Measurements from ENCODE around the gene POLR1E.

The POLR1E gene, protein sequence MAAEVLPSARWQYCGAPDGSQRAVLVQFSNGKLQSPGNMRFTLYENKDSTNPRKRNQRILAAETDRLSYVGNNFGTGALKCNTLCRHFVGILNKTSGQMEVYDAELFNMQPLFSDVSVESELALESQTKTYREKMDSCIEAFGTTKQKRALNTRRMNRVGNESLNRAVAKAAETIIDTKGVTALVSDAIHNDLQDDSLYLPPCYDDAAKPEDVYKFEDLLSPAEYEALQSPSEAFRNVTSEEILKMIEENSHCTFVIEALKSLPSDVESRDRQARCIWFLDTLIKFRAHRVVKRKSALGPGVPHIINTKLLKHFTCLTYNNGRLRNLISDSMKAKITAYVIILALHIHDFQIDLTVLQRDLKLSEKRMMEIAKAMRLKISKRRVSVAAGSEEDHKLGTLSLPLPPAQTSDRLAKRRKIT

GRCh38 chr9:37485389-37486255, at the start of gene POLR1E:
Gene POLR1E (plus strand): TSS chr9:37485948. CDS start chr9:37486048, 100 bp downstream.
- DNase-seq (ENCODE audit: low spot score), result peak; percentile 96

- DNase-seq (ENCODE audit: low spot score), result no peak
Measured at GRCh38 chr9:37436540-37436939, 49.2 kb upstream of the POLR1E start.

- no peak for DNase-seq (ENCODE audit: low spot score)
Measured at GRCh38 chr9:37437010-37437409, 48.7 kb upstream of the POLR1E start.

DNA sequence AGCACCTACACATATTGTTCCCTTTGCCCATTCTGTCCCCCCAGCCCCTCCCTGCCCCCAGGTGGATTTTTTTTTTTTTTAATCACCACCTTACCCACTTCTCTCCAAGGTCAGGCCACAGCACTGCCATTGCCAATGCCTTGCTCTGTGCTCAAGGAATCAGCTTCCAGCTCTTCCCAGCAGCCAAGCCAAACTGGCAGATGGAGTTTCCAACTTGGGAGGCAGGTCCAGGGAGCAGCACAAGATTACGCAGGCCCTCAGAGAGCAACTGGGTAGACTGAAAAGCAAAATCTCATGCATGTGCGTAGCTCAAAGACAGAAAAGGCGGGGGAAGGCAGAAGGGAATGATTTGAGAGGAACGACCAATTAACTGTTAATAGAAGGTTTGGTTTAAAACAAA, 48.1 kb upstream of the POLR1E start:
- no peak for DNase-seq (ENCODE audit: low spot score)

GRCh38 chr9:37438359-37438758, 47.4 kb upstream of the POLR1E start:
- no peak for DNase-seq (ENCODE audit: low spot score)

- DNase-seq (ENCODE audit: low spot score), result no peak
Measured at GRCh38 chr9:37441776-37442370, 43.9 kb upstream of the POLR1E start.

DNA sequence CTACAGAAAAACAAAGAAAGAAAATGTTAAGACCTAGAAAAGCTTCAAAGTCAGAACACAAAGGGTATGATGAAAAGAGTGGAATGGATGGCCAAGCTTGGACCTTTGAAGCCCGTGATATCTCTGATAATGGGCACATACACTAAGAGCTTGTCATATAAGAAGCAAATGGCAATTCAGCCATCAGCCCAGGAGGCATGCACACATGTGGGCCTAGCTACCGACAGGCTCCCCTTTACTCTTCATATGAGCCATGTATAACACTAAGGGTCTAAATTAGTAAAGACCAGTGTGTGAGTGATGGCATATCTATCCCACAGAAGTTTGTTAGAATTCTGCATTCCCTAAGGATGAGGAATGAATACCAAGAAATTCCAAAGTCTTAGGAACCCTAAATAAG, 43.2 kb upstream of the POLR1E start:
- no peak for DNase-seq (ENCODE audit: low spot score)

GRCh38 chr9:37443566-37443965, 42.2 kb upstream of the POLR1E start:
- DNase-seq (ENCODE audit: low spot score), result no peak

- DNase-seq (ENCODE audit: low spot score), result no peak
Measured at GRCh38 chr9:37444890-37445289, 40.9 kb upstream of the POLR1E start.

DNA sequence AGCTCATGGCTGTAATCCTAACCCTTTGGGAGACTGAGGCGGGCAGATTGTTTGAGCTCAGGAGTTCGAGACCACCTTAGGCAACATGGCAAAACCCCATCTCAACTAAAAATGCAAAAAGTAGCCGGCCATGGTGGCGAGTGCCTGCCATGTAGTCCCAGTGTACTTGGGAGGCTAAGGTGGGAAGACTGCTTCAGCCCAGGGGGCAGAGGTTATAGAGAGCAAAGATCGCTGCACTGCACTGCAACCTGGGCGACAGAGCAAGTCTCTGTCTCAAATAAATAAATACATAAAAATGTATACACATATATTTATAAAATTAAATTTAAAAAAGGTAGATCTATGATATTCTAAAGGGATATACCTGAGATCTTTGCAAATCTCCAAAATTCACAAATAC, 39.9 kb upstream of the POLR1E start:
- no peak for DNase-seq (ENCODE audit: low spot score)

- no peak for DNase-seq (ENCODE audit: low spot score)
Measured at GRCh38 chr9:37446401-37446800, 39.3 kb upstream of the POLR1E start.

GRCh38 chr9:37447111-37447510, 38.6 kb upstream of the POLR1E start:
- DNase-seq (ENCODE audit: low spot score), result no peak

- no peak for DNase-seq (ENCODE audit: low spot score)
Measured at GRCh38 chr9:37449862-37450632, 35.7 kb upstream of the POLR1E start.

DNA sequence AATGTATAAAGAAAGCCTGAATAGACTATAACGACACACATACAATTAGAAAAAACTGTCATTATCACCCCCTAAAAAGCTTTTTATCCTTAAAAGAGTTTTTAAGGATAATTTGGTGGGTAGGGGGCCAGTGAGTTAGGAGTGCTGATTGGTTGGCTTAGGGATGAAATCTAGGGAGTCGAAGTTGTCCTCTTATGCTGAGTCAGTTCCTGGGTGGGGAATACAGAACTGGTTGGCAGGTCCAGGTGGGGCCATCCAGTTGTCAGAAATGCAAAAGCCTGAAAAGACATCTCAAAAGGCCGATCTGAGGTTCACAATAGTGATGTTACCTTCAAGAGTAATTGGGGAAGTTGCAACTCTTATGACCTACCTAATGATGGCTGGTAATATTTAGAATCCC, 34.1 kb upstream of the POLR1E start:
- DNase-seq (ENCODE audit: low spot score), result no peak

- no peak for DNase-seq (ENCODE audit: low spot score)
Measured at GRCh38 chr9:37452611-37453010, 33.1 kb upstream of the POLR1E start.

DNA sequence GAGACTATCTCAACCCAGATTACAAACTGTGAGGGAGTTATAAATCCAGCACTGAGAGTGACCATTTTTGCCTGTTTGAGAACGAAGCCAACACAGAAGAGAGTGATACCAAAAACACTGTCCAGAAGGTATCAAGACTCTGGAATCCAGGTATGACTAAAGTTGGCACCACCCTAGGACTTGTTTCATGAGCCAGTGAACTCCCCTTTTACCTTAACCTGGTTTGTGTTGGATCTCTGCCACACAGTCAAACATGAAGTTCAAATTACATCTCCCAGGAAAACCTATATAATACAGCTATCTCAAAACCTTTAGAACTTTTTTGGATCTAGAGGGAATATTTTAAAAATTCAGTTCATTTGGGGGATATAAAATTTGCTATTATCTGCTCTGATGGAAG, 31.9 kb upstream of the POLR1E start:
- no peak for DNase-seq (ENCODE audit: low spot score)

GRCh38 chr9:37454238-37454637, 31.5 kb upstream of the POLR1E start:
- DNase-seq (ENCODE audit: low spot score), result no peak

DNA sequence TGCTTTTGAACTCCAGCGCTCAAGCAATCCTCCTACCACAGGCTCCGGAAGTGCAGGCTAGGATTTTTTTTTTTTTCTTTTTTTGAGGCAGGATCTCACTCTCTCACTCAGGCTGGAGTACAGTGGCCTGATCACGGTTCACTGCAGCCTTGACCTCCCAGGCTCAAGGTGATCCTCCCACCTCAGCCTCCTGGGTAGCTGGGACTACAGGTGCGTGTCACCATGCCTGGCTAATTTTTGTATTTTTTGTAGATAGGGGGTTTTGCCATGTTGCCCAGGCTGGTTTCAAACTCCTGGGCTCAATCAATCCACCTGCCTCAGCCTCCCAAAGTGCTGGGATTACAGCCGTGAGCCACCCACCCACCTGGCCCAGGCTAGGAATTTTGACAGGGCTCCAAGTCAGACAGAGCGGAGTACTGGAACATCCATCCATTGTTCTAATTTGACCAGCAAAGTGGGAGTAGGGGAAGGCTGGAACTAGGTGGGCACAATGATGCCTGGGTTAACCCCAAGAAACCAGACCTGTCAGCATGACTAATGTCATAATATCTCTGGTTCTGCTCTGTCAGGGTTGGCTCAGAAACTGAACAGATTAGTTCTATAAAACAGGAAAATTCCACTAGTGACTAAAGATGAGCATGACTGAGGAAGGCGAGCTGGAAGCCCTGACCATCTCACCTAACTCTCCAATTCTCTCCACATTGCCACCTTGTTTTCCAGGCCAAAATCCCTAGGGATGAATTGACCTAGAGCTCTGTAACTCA, 29.7 kb upstream of the POLR1E start:
- DNase-seq (ENCODE audit: low spot score), result no peak

DNA sequence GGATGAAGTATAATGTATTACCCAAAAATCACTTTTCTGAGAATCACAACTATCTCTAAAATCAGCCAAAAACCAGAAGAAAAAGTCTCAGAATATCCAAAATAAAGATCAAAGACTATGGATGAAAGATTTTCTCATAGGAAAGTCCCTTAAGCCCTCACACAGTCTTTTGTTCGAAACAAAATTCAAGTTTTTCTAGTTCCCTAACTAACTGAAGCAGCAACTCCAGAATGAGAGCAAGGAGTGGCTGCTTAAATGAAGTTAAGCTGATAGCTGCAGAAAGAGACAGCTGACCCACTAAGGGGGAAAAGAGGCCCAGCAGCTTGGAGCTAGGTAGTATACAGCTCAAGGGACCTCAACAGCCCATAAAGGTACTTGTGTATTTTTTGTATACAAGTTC, 28.9 kb upstream of the POLR1E start:
- no peak for DNase-seq (ENCODE audit: low spot score)

DNA sequence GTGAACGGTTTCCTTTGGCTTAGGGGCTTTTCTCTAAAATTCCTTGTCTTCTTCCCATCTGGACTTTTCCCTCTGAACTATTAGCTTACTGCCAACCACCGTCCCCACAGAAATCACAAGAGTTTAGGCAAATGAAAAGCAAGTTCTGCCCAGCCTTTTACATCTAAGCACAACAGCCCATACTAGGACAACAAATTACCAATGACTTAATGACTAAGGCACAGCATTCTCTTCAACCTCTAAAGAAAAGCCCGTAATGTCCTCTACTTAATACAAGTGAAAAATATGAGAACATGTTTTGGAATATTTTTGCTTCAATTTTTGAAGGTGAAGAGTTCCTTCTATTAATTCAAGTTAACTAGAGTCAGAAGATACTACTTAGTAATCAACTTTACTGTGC, 21.7 kb upstream of the POLR1E start:
- DNase-seq (ENCODE audit: low spot score), result no peak

Measured in CD4-positive, alpha-beta T cell treated with Interleukin-2 at 100 ng/mL for 4 hours (primary cell).